GM12878 (cell line): ENCODE measurements around the gene HMCN2. TPM values are rescaled to one million over a fixed set of nuclear protein-coding genes. Genes with fewer than 3 reads are reported as not detected.

ENCODE experiments used
- ATAC-seq: fragments of 200-7000 bp; cut with Tn5 transposase; 3 replicates; pipeline ENCODE4 v1.9.1; 2020; ENCODE audit warnings: mild to moderate bottlenecking, moderate library complexity
- BruUV-seq: library from RNA; stranded (reverse); fragments of 400-500 nt; replicated peaks from 2 replicates; lab custom pipeline; 2021; lab: Mats Ljungman, UMichigan
- CTCF ChIA-PET: fragments of 300-600 bp; sonication (Branson Sonifier 250); formaldehyde crosslinking; extraction: SDS; loops from one replicate; lab custom pipeline; 2021; ENCODE audit warnings: inconsistent platforms; lab: Yijun Ruan, JAX
- POLR2A ChIA-PET: fragments of 350-600 bp; formaldehyde crosslinking; extraction: SDS; loops from one replicate; lab custom pipeline; 2021; ENCODE audit warnings: inconsistent platforms; lab: Charles Lee
- RAD21 ChIA-PET: fragments of 300-600 bp; sonication (Branson Sonifier 250); formaldehyde crosslinking; loops from one replicate; lab custom pipeline; 2023; ENCODE audit warnings: antibody characterized with exemption; ENCODE audit not compliant: unreplicated experiment; lab: Charles Lee
- SMC1A ChIA-PET: fragments of 300-600 bp; sonication (Branson Sonifier 250); formaldehyde crosslinking; loops from one replicate; lab custom pipeline; 2023; ENCODE audit not compliant: unreplicated experiment, uncharacterized antibody; lab: Charles Lee
- DNase-seq: peaks from one replicate; pipeline ENCODE4 v3.0.0-alpha.2; 2011; ENCODE audit warnings: low read depth, low spot score
- FAIRE-seq: peaks from 3 replicates; lab custom pipeline; 2011; peaks lifted over from hg19 to GRCh38; lab: Jason Lieb, UNC
- H2AFZ ChIP-seq: 2 replicates; pipeline ENCODE4 v1.6.0; 2011; ENCODE audit warnings: low read depth, low read length, control low read depth; ENCODE audit not compliant: control insufficient read depth
- H3K27ac ChIP-seq: 2 replicates; pipeline ENCODE4 v1.5.1; 2011; ENCODE audit warnings: control low read depth; ENCODE audit not compliant: control insufficient read depth, insufficient read depth
- H3K27me3 ChIP-seq, 2 experiments: replicated peaks in 1 of 2; 2 replicates each; pipeline versions ENCODE4 v1.6.0 to v1.6.1; 2011; ENCODE audit warnings: low read length in 1 of 2; ENCODE audit not compliant: control insufficient read depth in 2 of 2, insufficient read depth in 2 of 2
- H3K36me3 ChIP-seq, 2 experiments: 2 replicates each; pipeline ENCODE4 v1.5.1; 2011; ENCODE audit warnings: low read length in 1 of 2; ENCODE audit not compliant: control insufficient read depth in 2 of 2, insufficient read depth in 2 of 2
- H3K4me1 ChIP-seq: 2 replicates; pipeline ENCODE4 v1.6.1; 2011; ENCODE audit warnings: mild to moderate bottlenecking, low read length, moderate library complexity, mixed read lengths; ENCODE audit not compliant: control insufficient read depth, insufficient read depth
- H3K4me2 ChIP-seq: 2 replicates; pipeline ENCODE4 v1.6.0; 2011; ENCODE audit warnings: control low read depth; ENCODE audit not compliant: control insufficient read depth, insufficient read depth
- H3K4me3 ChIP-seq: fragments of 200-600 bp; sonication (generic); 2 replicates; pipeline ENCODE4 v1.5.1; 2016
- H3K79me2 ChIP-seq: 2 replicates; pipeline ENCODE4 v1.6.0; 2011; ENCODE audit warnings: low read length; ENCODE audit not compliant: control insufficient read depth, insufficient read depth
- H3K9ac ChIP-seq: 2 replicates; pipeline ENCODE4 v1.8.0; 2011; ENCODE audit warnings: low read length, control low read depth, mixed read lengths; ENCODE audit not compliant: control insufficient read depth, insufficient read depth
- H3K9me3 ChIP-seq: replicated peaks from 3 replicates; pipeline ENCODE4 v1.5.1; 2011; ENCODE audit warnings: mild to moderate bottlenecking, low read length; ENCODE audit not compliant: control insufficient read depth, insufficient read depth
- H4K20me1 ChIP-seq: 2 replicates; pipeline ENCODE4 v1.6.0; 2011; ENCODE audit not compliant: control insufficient read depth, insufficient read depth
- CBX5 ChIP-seq: sonication (generic); IDR thresholded peaks from 2 replicates; pipeline ENCODE4 v1.6.1; 2016; ENCODE audit warnings: low read depth, moderate library complexity, mild to moderate bottlenecking, inconsistent platforms
- CEBPZ ChIP-seq: fragments of 150-350 bp; IDR thresholded peaks from 2 replicates; pipeline ENCODE4 v1.6.1; 2016; ENCODE audit warnings: low read depth, low read length
- CHD2 ChIP-seq: IDR thresholded peaks from 2 replicates; pipeline ENCODE4 v1.6.1; 2011; ENCODE audit warnings: low read depth, low read length, improper control_type of control experiment, borderline replicate concordance
- E2F4 ChIP-seq: IDR thresholded peaks from 2 replicates; pipeline ENCODE4 v1.6.1; 2012; ENCODE audit warnings: low read depth, low read length, improper control_type of control experiment
- E2F8 ChIP-seq: fragments of 450-650 bp; IDR thresholded peaks from 2 replicates; pipeline ENCODE4 v1.6.1; 2018; ENCODE audit warnings: mild to moderate bottlenecking, low read depth, moderate library complexity; ENCODE audit not compliant: partially characterized antibody
- ELK1 ChIP-seq: IDR thresholded peaks from 2 replicates; pipeline ENCODE4 v1.6.1; 2012; ENCODE audit warnings: low read depth, low read length, improper control_type of control experiment
- LARP7 ChIP-seq: fragments of 450-650 bp; IDR thresholded peaks from 2 replicates; pipeline ENCODE4 v1.6.1; 2017; ENCODE audit warnings: mild to moderate bottlenecking
- MTA3 ChIP-seq: IDR thresholded peaks from 2 replicates; pipeline ENCODE4 v1.6.1; 2012; ENCODE audit warnings: low read length, inconsistent platforms, borderline replicate concordance
- POLR2A ChIP-seq: IDR thresholded peaks from 2 replicates; pipeline ENCODE4 v1.6.1; 2011; ENCODE audit warnings: low read depth, mild to moderate bottlenecking, low read length
- POU2F2 ChIP-seq: IDR thresholded peaks from 3 replicates; pipeline ENCODE4 v1.6.1; 2011; ENCODE audit warnings: low read depth, mild to moderate bottlenecking, low read length, borderline replicate concordance
- RELA ChIP-seq: fragments of 450-650 bp; IDR thresholded peaks from 2 replicates; pipeline ENCODE4 v1.8.0; 2014; ENCODE audit warnings: borderline replicate concordance; ENCODE audit not compliant: partially characterized antibody
- RFX5 ChIP-seq: IDR thresholded peaks from 2 replicates; pipeline ENCODE4 v1.6.1; 2011; ENCODE audit warnings: low read depth, low read length, improper control_type of control experiment
- SUPT20H ChIP-seq: IDR thresholded peaks from 2 replicates; pipeline ENCODE4 v1.6.1; 2011; ENCODE audit warnings: low read depth, mild to moderate bottlenecking, low read length, moderate library complexity, borderline replicate concordance; ENCODE audit not compliant: control insufficient read depth
- ZNF622 ChIP-seq: fragments of 450-650 bp; IDR thresholded peaks from 2 replicates; pipeline ENCODE4 v1.6.1; 2017; ENCODE audit warnings: mild to moderate bottlenecking, inconsistent platforms
- WGBS: methylation state at CpG from one replicate; pipeline ENCODE4 v1.1.6; 2016; ENCODE audit warnings: low lambda C conversion rate; ENCODE audit not compliant: insufficient replicate concordance, insufficient coverage; ENCODE audit errors: missing lambda C conversion rate; 5-methylcytosine and 5-hydroxymethylcytosine counted together
- in situ Hi-C: fragments of 300-500 bp; cut with MboI; formaldehyde crosslinking; loops from 9 replicates; pipeline ENCODE4 v1.14.3; 2018; ENCODE audit warnings: mixed read lengths
- intact Hi-C: fragments of 100-400 bp; cut with micrococcal nuclease; formaldehyde crosslinking; loops from one replicate; pipeline ENCODE4 v1.14.2; 2022; ENCODE audit not compliant: unreplicated experiment
- polyA plus RNA-seq, 11 experiments: library from polyadenylated mRNA; depleted of rRNA in 4 of 11; unstranded in 6 of 11; stranded (reverse) in 5 of 11; fragments of >200 nt; fragmentation: Nextera tagmentation in 4 of 11; fragmentation: Illumina TruSeq in 1 of 11; extraction: Ambion mirVana in 4 of 11; extraction: Trizol in 1 of 11; gene quantifications; 1 replicate in 1 of 11; 2 replicates in 10 of 11; pipeline versions ENCODE4 v1.2.1 to v1.2.3, GENCODE V29; 2011 to 2016; ENCODE audit warnings: inconsistent platforms in 2 of 11, missing spikeins in 2 of 11, low read depth in 1 of 11
- total RNA-seq, 4 experiments: library from RNA; depleted of rRNA in 3 of 4; stranded (reverse); fragments of >200 nt in 3 of 4; fragmentation: Illumina TruSeq in 1 of 4; extraction: Trizol in 1 of 4; gene quantifications; 2 replicates each; pipeline versions ENCODE4 v1.2.1 to v1.2.3, GENCODE V29; 2013 to 2021
- TF ChIP-seq, protein P1 (sequence below): IDR thresholded peaks from 2 replicates; pipeline ENCODE4 v1.6.1; 2012; ENCODE audit warnings: low read depth, low read length, improper control_type of control experiment

The HMCN2 gene
- total and polyA plus RNA-seq, 10 of the 15 experiments (the other 5 are each of a cell fraction or from before 2014, with no cell fraction given): 0.04 TPM; not detected in 9

DNA sequence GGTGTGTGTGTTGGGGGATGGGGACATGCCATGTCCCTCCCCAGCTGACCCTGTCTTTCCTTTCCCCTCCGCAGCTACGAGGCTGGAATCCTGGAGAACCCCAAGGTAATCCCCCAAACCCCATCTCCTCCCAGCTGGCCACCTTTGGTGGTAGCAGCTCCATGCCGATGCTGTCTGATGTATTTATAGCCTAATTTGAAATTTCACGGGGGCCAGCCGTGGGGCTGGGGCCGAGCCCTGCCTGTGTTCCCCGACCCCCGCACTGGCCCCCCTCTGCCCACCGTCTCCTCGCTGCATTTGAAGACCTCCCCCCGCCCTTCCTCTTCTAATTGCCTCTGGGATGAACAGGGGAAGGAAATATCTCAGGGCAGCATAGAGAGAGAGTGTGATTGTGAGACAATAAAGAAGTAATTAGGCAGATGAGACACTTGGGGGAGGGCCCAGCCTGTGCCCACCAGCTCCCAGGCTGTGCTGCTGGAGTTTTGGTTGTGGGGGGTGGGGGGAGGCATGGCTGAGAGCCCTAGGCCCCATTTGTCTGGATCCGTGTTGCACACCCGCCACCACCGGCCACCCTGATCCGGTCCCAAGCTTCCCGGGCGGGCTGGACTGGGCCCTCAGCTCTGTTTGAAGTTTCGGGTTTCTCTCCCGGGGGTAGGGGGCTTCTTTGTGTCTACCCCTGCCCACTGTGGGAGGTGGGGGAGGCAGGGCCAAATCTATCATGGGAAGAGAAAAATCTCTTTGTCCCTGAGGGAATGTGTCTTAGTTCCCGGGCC is 206.0 kb downstream of the HMCN2 start:
- no peaks in the 10 kb centered on the region for H4K20me1 ChIP-seq
- no peak overlapping the region for H3K4me2 ChIP-seq
- ATAC-seq (no peak), FAIRE-seq (no peak), DNase-seq (no peak)
- BruUV-seq: no TSS peak
- H3K27me3 ChIP-seq: peaks cover 2 to 7% of the 10 kb centered on the region in 2 experiments; a peak in 3 of 4 replicates
- no peak overlapping the region for H2AFZ ChIP-seq
- H3K9me3 ChIP-seq: no peaks in the 10 kb centered on the region
- ChIA-PET SMC1A (no interaction called here), POLR2A (interaction anchor here (0.6 kb wide), 1 partner anchor 59 kb away, joined by 4 read pairs; no protein-coding TSS in a partner anchor), CTCF (no interaction called here), RAD21 (no interaction called here)
- H3K27ac ChIP-seq: no peak overlapping the region
- H3K79me2 ChIP-seq: no peaks in the 10 kb centered on the region
- intact Hi-C loops: no loop called here
- no peak overlapping the region for H3K4me3 ChIP-seq
- no peaks in the 10 kb centered on the region for H3K36me3 ChIP-seq
- no peaks in the 10 kb centered on the region for H3K4me1 ChIP-seq
- 25% methylated on average over 16 of the region's 20 CpGs for WGBS
- in situ Hi-C loops: no loop called here
- H3K9ac ChIP-seq: no peak overlapping the region
- TF ChIP-seq CHD2: no peak
- no peak for TF ChIP-seq CBX5
- TF ChIP-seq RFX5: no peak
- TF ChIP-seq POU2F2: no peak
- no peak for TF ChIP-seq ELK1
- no peak for TF ChIP-seq SUPT20H
- no peak for TF ChIP-seq E2F4
- no peak for TF ChIP-seq LARP7
- no peak for TF ChIP-seq CEBPZ
- no peak for TF ChIP-seq ZNF622
- no peak for TF ChIP-seq POLR2A
- TF ChIP-seq, protein P1, sequence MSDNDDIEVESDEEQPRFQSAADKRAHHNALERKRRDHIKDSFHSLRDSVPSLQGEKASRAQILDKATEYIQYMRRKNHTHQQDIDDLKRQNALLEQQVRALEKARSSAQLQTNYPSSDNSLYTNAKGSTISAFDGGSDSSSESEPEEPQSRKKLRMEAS: no peak
- TF ChIP-seq E2F8: no peak
- no peak for TF ChIP-seq MTA3
- TF ChIP-seq RELA: no peak
